ENCODE results near the gene SOD2.
"Not testable (repeated sequence)": the region's sequence is repeated elsewhere in the genome, so short reads cannot be mapped to it uniquely, and the experiment has no call there.

Gene SOD2

GRCh38 chr6:159680104-159680503 is 12.9 kb downstream of the SOD2 start:
- DNase-seq: no peak

DNA sequence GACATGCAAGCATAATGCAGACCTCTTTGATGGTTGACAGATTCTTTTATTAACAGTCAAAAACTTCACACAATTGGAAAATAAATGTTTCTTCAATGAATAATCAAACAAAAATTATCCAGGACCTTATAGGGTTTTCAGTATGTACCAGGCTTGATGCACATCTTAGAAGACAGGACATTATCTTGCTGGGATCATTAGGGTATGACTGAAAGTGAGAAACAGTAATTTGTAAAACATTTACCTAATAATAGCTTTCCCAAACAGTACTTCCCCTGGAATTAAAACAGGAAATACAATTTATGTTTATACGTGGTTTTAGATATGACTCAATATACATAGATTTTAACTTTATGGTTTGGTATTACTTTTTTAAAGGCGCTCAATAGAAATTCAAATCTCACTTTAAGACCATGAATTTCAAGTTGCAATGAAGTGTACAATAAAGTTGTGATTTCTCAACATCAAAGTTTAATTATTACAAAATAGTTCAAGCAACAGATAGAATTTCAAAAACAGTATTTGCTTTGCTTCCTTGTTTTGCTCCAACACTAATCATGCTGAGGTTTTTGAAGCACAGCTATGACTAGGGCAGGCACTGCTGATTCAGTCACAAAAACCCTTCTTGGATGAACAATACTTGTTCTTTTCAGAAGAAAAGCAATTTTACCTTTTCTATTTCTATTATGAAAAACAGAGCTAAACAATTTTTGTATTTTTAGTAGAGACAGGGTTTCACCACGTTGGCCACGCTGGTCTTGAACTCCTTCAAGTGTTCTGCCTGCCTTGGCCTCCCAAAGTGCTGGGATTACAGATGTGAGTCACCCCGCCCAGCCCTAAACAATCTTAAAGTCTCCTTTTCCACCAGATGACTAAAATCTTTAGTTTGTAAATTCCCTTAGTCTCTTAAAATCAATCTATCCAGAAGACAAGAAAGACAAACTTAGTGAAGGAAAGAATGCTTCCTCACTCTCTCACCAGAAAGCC is 13.7 kb downstream of the SOD2 start:
- DNase-seq: no peak

GRCh38 chr6:159678574-159678973 is 14.5 kb downstream of the SOD2 start:
- no peak for DNase-seq

DNA sequence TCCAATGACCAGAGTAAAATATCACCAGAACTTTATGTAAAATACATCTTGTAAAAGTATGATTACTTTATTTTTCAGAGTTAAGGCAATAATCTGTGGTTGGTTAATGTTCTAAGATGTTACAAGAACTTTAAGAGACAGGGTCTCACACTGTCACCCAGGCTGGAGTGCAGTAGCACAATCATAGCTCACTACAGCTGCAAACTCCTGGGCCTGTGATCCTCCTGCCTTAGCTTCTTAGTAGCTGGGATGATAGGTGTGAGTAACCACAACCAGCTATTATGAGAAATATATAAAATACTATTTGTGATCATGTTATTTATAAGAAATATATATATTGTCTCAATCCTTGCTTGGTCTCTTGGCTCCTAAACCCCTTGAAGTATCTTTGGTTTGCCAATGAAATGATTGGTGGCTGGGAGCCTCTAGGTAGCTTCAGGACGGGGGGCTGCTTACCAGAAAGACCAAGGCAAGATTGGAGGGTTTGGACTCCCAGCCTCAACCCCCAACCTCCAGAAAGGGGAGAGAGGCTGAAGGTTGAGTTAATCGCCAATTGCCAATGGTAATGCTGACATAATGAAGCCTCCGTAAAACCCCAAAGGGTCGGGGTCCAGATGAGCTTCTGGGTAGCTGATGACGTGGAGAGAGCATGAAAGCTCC is 15.4 kb downstream of the SOD2 start:
- no peak for DNase-seq

- DNase-seq: no peak
Observed at GRCh38 chr6:159676890-159677505, 16.0 kb downstream of the SOD2 start.

DNA sequence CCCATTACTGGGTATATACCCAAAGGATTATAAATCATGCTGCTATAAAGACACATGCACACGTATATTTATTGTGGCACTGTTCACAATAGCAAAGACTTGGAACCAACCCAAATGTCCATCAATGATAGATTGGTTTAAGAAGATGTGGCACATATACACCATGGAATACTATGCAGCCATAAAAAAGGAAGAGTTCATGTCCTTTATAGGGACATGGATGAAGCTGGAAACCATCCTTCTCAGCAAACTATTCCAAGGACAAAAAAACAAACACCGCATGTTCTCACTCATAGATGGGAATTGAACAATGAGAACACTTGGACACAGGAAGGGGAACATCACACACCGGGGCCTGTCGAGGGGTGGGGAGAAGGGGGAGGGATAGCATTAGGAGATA is 16.8 kb downstream of the SOD2 start:
- not testable (repeated sequence) for DNase-seq

- no peak for DNase-seq
Observed at GRCh38 chr6:159665868-159666635, 27.0 kb downstream of the SOD2 start.

- not testable (repeated sequence) for DNase-seq
Observed at GRCh38 chr6:159663368-159663889, 29.6 kb downstream of the SOD2 start.

GRCh38 chr6:159661977-159662376 is 31.1 kb downstream of the SOD2 start:
- not testable (repeated sequence) for DNase-seq

DNA sequence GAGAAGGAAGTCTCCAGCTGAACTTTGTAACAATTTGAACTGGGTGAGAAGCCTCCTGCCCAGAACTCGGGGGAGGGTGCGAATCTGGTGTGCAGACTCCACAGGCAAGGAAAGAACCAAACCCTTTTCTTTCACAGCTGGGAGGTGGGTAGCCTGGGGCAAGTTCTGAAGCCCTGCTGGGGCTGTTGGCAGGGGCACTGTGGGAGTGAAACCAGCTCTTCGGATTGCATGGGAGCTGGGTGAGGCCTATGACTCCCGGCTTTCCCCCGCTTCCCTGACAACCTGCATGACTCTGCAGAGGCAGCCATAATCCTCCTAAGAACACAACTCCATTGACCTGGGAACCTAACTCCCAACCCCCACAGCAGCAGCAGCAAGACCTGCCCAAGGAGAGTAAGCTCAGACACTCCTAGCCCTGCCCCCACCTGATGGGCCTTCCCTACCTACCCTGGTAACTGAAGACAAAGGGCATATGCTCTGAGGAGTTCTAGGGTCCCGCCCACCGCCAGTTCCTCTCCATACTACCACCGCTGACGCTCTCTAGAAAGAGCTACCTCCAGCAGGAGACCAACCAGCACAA is 37.5 kb downstream of the SOD2 start:
- no peak for DNase-seq

- no peak for DNase-seq
Observed at GRCh38 chr6:159654483-159655098, 38.5 kb downstream of the SOD2 start.

- DNase-seq: no peak
Observed at GRCh38 chr6:159650314-159650713, 42.7 kb downstream of the SOD2 start.

GRCh38 chr6:159649441-159649840 is 43.6 kb downstream of the SOD2 start:
- DNase-seq: no peak

DNA sequence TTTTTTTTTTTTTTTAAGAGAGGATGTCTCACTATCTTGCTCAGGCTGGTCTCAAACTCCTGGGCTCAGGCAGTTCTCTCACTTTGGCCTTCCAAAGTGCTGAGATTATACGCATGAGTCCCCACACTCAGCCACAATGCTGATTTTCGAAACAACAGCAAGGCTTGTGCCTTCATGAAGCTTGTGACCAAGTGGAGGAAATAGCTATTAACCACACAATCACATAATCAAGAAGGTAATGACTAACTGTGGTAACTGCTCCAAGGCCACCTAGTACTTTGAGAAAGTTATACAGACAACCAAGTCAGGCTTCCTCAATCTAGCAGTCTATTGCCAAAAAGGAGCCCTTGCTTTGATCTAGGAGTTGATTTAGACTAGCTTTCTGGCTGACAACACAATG is 46.3 kb downstream of the SOD2 start:
- DNase-seq: no peak

- no peak for DNase-seq
Observed at GRCh38 chr6:159646116-159646515, 46.9 kb downstream of the SOD2 start.

DNA sequence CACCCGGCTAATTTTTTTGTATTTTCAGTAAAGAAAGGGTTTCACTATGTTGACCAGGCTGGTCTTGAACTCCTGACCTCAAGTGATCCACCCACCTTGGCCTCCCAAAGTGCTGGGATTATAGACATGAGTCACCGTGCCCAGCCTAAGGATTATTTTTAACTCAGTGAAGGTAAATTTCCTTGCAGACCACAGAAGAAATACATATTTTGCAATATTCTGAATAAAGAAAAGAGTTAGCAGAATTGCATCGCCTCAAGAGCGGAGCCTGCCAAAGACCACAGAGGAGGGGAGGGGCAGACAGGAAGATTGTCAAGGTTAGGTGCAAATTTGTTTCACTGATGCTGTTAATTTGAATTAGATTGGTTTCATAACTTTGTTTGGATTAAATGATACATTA is 47.4 kb downstream of the SOD2 start:
- no peak for DNase-seq
